SK-N-DZ (cell line): ENCODE data around the gene FOXK1.
A peak's percentile ranks its signal among the peaks of the same experiment; 100 is the strongest.
"Not testable (repeated sequence)": the region's sequence is repeated elsewhere in the genome, so short reads cannot be mapped to it uniquely, and the experiment has no call there.

ENCODE experiments used
- DNase-seq: peaks from one replicate; pipeline ENCODE4 v3.0.0-alpha.2; 2015; ENCODE audit warnings: low spot score

The FOXK1 gene

DNA sequence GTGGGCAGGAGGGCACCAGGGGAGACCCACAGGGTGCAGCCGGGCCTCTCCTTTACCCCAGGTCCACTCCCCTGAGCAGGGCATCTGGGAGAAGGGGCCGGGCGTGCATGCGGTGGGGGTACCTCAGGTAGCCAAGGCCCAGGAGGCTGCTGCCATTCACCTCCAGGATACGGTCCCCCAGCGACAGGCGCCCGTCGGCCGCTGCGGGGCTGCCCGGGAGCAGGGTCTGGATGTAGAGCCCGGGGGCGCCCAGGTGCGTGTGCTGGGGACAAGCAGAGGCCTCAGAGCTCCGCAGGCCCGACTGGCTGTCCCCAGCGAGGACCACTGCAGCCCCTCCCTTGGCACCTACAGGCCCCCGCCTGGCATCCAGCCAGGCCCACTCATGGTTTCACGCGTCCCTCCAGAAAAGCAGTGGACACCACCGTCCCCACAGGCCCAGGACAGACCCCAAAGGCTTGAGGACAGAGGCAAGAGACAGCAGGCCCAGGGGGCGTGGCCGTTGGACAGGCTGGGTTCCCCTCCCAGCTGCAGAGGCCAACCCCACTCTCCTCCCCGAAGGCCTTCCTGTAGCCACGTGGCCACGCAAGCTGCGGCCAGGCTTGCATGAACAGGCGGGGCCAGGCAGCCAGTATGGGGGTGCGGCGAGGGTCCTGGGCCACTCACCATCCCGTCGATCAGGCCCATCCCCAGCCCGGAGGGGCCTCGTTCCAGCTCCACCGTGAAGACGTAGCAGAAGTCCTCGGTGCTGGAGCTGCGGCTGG is 117.6 kb downstream of the FOXK1 start:
- peak; percentile 28 for DNase-seq

- no peak for DNase-seq
Measured at GRCh38 chr7:4800487-4800886, 118.4 kb downstream of the FOXK1 start.

GRCh38 chr7:4800926-4801838 is 119.1 kb downstream of the FOXK1 start:
- DNase-seq = no peak

DNA sequence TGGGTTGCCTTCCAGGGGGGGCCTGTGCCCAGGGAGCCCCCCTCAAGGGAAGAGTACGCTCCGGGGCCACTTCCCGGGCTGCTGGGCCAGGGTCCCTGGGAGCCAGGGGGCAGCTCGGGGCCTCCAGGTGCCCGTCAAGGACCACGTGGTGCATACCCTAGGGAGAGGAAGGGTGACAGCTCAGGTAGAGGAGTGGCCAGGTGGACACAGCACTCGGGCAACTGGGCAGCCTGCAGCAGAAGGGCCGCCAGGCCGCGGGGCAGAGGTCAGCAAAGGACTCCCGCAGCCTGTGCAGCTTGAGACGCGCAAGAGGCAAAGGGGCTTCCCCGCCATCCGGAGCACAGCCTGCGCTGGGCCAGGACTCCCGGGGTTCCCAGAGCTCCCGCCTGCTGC is 119.7 kb downstream of the FOXK1 start:
- no peak for DNase-seq

DNA sequence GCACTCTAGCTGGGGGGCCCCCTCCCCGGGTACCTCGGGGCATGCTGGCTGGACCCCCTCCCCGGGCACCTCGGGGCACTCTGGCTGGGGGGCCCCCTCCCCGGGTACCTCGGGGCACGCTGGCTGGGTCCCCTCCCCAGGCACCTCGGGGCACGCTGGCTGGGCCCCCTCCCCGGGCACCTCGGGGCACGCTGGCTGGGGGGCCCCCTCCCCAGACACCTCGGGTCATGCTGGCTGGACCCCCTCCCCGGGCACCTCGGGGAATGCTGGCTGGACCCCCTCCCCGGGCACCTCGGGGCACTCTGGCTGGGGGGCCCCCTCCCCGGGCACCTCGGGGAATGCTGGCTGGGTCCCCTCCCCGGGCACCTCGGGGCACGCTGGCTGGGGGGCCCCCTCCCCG is 120.5 kb downstream of the FOXK1 start:
- DNase-seq = not testable (repeated sequence)

DNA sequence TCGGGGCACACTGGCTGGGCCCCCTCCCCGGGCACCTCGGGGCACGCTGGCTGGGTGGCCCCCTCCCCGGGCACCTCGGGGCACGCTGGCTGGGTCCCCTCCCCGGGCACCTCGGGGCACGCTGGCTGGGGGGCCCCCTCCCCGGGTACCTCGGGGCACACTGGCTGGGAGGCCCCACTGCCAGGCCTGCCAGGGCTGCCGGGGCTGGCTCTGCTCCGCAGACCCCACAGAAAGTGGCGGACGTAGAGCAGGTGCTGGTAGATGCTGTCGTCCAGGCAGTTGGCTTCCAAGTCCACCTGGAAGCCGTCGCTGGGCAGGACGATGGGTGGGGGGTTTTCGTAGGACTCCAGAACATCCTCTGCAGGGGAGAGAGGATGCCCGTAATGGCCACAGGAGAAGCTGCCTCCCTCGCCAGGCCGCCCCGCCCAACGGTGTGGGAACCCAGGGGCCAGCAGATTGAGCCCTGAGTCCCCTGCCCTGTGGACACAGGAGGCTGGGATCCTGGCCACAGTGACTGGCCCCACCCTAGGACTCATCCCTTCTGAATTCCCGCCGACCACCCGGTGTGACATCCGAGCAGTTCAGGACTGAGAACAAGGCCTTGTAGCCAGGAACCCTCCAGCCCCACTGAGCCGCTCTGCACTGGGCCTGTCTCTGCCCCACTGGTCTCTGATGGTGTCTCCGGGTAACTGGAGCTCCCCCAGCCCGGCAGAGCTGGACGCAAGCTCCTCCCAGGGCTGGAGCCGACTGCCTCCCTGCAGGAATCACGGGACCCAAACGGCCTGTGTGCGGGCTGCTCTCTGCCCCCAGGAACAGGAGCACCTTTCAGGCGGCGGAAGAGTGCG is 121.5 kb downstream of the FOXK1 start:
- no peak for DNase-seq

GRCh38 chr7:4805110-4805983 is 123.3 kb downstream of the FOXK1 start:
- DNase-seq = no peak

- DNase-seq = no peak
Measured at GRCh38 chr7:4805984-4806300, 123.8 kb downstream of the FOXK1 start.

GRCh38 chr7:4806983-4807597 is 125.0 kb downstream of the FOXK1 start:
- DNase-seq = no peak

DNA sequence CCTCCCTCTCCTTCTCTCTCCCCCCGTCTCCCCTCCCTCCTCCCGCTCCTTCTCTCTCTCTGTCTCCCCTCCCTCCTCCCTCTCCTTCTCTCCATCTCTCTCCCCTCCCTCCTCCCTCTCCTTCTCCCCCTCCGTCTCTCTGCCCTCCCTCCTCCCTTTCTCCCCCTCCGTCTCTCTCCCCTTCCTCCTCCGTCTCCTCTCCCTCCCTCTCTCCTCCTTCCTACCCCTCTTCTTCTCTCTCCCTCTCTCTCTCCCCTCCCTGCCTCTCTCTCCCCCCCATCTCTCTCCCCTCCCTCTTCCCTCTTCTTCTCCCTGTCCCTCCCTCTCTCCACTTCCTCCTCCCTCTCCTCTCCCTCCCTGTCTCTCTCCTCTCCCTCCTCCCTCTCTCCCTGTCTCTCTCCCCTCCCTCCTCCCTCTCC is 125.5 kb downstream of the FOXK1 start:
- no peak for DNase-seq

GRCh38 chr7:4808026-4808425 is 125.9 kb downstream of the FOXK1 start:
- no peak for DNase-seq

DNA sequence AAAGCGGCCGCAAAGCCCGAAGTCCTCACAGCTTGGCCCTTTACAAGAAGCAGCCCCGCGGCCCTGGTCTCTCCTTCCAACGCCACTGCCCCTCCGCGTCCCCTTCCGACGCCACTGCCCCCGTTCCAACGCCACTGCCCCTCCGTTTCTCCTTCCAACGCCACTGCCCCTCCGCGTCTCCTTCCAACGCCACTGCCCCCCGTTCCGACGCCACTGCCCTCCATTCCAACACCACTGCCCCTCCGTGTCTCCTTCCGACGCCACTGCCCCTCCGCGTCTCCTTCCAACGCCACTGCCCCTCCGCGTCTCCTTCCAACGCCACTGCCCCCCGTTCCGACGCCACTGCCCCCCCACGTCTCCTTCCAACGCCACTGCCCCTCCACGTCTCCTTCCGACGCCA is 126.5 kb downstream of the FOXK1 start:
- DNase-seq = no peak

GRCh38 chr7:4809091-4809591 is 127.0 kb downstream of the FOXK1 start:
- DNase-seq = no peak

DNA sequence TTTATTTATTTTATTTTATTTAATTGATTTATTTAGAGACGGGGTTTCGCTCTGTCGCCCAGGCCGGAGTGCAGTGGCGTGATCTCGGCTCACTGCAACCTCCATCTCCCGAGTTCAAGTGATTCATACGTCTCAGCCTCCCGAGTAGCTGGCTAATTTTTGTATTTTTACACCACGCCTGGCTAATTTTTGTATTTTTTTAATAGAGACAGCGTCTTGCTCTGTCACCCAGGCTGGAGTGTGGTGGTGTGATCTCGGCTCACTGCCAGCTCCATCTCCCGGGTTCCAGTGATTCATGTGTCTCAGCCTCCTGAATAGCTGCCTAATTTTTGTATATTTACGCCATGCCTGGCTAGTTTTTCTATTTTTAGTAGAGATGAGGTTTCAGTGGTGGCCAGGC is 127.6 kb downstream of the FOXK1 start:
- no peak for DNase-seq

- no peak for DNase-seq
Measured at GRCh38 chr7:4814433-4814832, 132.3 kb downstream of the FOXK1 start.

DNA sequence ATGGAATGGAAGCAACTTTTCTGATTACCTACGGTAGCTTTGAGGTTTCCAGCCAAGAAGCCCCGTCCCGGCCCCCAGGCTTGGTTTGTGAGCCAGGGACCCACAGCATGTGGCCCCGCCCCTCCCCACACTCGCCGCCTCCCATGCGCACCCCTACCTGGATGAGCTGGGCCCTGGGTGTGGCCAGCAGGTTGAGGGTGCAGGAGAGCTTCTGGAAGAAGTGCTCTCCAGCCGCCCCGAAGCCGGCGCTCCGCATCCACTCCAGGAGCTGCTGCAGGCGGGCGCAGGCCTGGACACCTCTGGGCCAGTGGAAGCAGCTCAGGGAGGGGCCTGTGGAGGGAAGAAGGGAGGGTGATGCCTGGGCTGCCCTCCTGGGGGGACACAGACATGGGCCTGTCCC is 133.0 kb downstream of the FOXK1 start:
- DNase-seq = no peak

DNA sequence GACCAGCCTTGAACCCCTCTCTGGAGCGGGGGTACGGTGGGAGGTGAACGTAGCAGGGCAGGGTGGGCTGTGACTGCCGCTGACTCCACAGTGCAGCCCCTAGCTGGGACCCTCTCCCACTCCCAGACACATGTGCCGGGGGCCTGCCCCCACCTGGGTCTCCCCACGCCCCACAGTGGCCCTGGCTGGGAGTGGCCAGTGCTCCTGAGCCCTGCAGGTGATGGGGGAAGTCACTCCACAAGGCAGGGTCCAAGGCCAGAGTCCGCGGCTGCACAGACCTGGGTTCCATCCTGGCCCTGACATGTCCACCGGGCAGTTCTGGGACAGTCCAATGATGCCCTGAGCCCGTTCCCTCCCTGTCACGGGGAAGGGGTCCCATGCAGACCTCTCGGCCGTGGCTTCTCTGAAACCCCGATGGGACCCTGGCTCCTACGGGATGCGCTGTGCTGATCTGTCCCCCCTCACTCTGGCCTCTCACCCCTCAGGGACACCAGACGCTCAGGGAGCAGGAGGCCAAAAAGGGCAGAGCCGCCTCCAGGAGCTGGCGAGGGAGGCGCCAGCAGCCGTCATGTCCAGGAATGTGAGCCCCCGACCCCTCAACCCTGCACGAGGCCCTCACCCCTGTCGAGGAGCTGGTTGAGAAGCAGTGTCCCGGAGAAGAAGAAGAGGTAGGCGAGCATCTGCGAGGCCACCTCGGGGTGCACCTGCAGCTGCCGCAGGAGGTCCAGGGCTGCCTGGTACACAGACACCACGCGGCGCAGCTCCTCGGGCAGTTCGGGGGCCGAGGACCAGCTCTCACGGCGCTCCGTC is 133.7 kb downstream of the FOXK1 start:
- DNase-seq = no peak

DNA sequence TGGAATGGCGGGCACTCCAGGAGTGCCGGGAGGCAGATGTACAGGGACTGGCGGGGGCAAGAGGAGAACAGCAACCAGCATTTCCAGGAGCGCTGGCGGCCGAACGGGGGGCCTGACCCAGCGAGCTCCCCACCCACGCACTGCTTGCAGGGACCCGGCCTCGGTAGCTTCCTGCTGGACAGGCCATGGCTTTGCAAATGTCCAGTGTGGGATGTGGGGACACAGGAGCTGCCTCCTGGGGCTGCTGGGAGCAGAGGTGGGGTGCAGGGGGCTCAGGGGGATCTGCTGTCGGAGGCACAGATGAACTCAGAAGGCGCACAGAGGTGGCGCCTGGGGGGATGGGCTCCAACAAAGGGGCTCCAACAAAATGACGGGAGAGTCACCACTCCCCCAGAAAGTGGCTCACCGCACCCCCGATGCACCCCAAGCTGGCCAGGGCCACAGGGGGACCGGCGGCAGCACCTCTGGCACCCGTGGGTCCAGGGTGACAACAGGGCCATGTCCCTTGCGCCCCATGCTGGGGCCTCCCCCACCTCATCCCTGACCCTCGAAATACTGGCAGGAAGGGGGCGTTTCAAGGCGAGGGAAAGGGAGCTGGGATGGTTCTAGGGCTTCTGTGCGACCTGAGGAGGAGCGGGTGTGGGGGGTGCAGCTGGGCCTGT is 134.5 kb downstream of the FOXK1 start:
- no peak for DNase-seq
